Posterior vena cava (tissue), 2 donors: ENCODE data around the gene PLXND1. TPM values are rescaled to one million over a fixed set of nuclear protein-coding genes. Genes with fewer than 3 reads are reported as not detected.
"Not testable (repeated sequence)": the region's sequence is repeated elsewhere in the genome, so short reads cannot be mapped to it uniquely, and the experiment has no call there.

Experiments
- DNase-seq: peaks from one replicate; pipeline ENCODE4 v3.0.0-alpha.2; 2020; ENCODE audit warnings: low spot score
- intact Hi-C, 2 donors: fragments of 100-400 bp; cut with DNase I; formaldehyde crosslinking; loops; one replicate each; pipeline versions ENCODE4 v1.14.1 to v1.14.2; 2022 to 2023
- total RNA-seq, 2 donors: library from RNA; stranded (reverse); fragmentation: NEBNext Ultra II Directional; extraction: Animal tissue kit (Norgen Biotek cat#: 25700); gene quantifications; one replicate each; pipeline ENCODE4 v1.2.1, GENCODE V29; 2021
- donor health status: DM: yes; HTN: yes; CAD: no.
- donor health status: DM: yes; HTN: yes; CAD: no.

PLXND1 gene
- total RNA-seq, 2 donors from 2014 or later, result 155 to 241 TPM

DNA sequence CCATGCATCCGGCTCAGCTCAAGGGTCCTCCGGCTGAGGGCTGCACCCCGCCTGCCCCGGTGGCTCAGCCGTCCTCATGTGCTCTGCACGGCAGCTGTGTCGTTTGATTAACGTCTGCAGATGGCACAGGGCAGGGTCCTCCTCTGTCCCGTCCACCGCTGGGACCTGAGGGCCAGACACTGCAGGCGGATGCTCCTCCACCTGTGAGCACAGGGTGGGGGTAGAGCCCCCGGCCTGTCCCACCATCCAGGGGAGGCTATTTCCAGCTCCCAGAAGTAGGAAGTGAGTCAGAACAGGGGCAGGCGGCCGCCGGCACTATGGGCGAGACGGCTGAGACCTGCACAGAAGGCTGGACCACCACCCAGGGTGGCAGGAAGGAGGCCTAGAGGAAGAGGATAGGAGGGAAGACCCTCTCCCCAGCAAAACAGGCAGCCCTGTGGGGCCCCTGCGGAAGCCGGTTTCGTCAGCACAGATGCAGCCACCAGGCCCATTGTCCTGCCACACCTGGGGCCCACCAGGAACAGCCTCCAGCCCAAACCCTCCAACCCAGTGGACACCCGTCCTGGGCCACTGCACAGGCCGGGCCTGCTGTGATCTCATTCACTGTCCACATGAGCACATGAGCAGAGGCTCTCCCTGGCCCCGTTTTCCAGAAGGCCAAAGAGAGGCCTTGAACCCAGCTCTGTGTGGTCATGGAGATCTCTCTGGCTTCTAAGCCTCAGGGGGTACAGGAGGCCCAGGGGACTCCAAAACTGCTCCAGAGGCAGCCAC is 12.6 kb upstream of the PLXND1 start:
- intact Hi-C loops, result no loop called here
- DNase-seq, result peak; percentile 80

DNA sequence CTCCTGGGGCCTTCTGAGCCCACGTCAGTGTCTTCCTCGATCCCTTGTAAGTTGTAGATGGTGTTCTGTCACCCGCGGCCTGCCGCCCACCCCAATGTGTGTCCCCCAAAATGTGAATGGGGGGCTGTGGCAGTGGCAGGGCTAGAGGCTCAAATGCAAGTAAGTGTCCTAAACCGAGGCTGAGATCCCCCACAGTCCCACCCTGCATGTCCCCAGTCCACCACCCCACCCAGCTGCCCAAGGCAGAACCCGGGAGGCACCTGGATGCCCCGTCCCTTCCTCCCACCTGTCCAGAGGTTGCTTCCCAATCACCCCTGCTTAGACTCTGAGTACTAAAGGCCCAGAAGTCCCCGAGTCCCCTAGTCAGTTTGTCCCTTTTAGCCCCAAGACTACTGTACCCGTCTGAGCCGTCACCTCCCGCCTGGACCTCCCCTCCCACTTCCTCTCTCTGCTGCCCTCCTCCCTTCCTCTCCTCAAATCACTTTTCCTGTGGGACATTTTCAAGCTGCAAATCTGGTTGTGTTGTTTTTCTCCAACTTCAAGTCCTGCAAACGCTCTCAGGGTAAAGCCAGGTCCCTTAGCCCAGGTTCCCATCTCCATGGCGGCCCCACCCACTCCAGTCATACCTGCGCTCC is 11.8 kb upstream of the PLXND1 start:
- DNase-seq, result no peak
- intact Hi-C loops, result no loop called here

DNA sequence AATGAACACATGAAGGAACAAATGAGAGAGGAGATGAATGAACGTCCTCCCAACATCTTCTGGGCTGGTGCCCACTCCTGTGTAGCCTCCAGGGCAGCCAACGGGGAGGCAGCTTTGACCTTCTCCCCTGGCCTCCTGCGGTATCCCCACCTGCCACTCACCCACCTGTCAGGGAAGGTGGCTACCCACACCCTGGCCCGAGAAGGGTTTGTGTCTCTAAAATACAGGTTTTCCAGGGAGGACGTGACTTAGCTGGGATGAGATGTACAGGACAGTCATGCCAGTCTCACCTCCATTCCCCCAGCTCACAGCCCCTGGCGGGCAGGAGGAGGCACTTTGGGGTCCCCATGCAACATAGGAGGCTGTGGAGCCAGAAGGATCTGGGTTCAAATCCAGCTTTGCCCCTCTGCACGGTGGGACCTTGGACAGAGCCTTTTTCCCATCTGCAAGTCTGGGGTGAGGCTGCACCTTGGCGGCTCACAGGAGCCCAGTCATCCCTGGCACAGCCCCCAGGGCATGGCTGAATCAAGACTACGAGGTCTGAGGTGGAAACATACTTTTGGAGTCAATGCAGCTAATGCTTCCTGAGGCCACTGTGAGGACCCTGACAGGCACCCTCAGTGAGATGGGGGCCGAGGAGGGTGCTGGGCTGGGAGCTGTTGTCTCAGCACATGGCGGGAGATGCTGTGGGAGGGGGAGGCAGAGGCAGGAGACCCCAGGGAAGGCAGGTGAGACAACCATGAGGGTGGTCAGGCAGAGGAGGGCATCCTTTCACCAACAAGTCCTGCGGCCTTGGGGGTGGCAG is 11.1 kb upstream of the PLXND1 start:
- DNase-seq, result no peak
- intact Hi-C loops, result no loop called here

DNA sequence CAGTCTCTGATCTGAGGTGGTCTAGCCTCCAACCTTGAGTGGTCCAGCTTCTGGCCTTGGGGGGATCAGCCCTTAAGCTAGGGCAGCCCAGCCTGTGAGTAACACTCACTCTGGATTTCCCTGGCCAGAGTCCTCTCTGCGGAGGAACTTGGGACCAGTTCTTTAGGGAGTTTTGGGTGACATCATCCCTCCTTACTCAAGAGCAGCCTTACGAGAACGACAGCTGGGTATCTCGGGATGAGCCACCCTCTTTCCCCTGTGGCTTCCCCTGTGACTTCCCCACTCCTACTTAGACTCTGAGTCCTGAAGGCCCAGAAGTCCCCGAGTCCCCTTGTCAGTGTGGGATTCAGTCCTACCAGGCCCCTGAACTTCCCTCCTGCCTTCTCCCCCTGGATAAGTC is 10.2 kb upstream of the PLXND1 start:
- intact Hi-C loops, result no loop called here
- peak; percentile 84 for DNase-seq

DNA sequence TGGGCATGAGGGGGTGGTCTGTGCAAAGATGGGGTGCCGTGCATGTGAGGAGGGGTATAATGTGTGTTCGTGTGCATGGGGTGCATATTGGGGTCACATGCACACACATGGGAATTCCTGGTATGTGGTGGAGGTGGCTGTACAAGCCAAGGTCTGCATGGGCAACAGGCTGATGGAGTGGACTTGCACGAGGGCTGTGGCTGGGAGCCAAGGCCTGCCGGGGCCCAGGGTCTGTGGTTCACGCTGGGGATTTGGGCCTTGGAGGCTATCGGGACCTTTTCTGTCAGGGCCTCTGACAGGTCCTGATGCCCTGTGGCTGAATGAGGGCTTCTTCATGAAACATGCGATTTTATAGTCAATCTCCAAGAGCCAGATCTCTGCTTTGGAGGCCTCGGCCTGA is 9.8 kb upstream of the PLXND1 start:
- intact Hi-C loops, result no loop called here
- DNase-seq, result peak; percentile 78

DNA sequence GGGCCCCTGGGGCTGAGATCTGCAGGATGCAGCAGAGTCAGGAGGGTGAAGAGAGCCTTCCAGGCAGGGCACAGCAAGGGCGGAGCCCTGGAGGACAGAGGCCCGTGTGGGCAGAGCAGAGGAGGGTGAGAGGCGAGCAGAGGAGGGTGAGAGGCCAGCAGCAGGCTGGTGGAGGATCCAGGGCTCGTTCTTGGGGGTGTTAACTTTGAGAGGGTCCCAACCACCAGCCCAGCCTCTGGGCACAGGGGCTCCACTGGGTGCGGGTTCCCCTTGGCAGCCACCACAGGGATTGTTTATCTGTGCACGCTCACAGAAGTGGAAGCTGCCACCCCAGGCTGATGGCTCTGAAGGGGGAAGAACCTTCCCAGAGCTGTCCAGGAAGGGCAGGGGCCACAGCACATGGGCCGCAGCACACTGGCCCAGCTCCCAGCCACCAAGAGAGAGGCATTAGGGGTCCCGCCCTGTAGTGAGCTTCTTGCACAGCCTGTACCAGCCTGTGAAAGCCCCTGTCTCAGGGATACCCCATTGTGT is 9.3 kb upstream of the PLXND1 start:
- DNase-seq, result peak; percentile 82
- intact Hi-C loops, result no loop called here

DNA sequence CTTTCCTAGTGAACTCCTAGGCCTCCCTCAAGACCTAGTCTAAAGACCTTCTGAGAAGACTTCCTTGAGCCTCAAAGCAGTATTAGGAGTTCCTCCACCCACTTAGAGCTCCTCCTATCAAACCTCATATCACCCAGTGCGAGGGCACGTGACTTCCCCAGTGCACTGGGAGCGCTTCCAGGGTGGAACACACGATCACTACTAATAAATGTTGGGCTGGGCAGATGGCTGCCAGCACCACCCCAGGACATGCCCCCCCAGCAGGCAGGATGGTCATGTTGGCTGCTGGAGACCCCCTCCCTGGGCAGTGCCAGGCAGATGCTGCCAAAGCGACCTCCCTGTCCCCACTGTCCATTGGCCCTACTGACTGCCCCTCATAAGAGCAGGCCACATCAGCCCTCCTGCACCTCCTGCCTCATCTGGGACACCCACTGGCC is 8.5 kb upstream of the PLXND1 start:
- DNase-seq, result peak; percentile 91
- intact Hi-C loops, result no loop called here

DNA sequence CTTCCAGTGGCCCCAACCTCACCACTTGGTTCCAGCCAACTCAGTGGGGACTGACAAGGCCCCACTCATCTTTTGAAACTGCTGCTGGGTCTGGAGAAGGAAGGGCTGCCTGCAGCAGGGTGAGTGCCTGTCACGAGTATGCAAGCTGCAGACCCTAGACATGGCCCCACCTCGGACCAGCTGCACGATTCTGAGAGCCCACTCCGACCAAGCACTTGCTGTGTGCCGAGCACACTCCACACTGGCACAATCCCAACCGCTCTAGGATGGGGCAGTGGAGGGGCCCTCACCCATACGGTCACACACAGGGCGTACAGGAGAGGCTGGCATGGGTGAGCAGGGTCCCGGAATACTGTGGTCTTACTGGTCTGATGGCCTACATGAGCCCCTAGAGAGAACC is 8.0 kb upstream of the PLXND1 start:
- intact Hi-C loops, result no loop called here

DNA sequence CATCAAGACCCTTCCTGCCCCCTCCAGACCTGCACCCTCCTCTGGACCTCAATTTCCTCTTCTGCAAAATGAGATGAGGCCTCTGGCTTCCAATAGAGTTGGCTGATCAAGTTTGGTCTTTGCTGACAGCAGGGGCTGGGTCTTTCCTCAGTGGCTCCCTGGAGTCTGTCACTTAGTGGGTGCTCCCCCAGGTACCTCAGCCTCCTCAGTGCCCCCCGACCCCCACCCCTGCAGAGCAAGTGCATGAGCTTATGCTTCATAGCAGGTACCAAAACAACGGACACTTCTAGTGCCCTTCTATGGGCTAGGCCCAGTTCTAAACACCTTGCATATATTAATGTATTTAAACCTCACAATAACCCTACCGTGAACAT is 6.9 kb upstream of the PLXND1 start:
- no peak for DNase-seq
- intact Hi-C loops, result no loop called here

More for the DNA sequence above, 8.0 kb upstream of the PLXND1 start:
- DNase-seq, result no peak

DNA sequence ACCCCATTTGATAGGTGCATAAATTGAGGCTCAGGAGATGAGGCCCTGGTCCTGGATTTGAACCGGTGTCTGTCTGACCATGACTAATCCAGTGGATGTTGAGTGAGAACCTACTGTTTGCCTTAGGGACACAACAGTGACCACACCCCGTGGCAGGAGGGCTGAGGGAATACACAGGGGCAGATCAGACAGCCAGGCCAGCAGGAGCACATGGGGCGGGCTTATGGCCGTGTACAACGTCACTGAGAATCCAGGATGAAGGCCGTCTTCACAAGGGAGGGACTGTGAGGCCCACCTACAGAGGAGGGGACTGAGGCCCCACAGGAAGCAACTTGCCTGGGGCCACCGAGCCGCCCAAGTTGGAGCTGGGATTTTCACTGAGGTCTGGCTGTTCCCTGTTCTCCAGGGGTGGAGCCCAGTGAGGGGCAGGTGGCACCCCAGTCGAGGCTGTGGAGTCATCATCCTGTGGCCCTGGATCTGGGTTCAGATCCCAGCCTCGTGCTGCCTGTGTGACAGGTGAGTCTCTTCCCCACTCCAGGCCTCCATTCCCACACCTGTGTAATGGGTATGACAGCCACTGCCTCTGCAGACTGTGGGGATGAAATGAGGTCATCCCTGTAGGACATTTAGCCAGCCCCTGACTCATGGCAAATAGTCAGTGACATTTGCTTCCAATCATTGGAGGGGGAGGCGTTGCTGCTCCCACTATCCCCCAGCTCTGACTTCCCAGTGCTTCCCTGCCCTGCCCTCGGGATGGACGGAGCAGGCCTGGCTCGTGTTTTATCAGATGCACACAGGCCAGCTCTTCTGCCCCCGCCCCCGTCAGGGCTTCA is 6.3 kb upstream of the PLXND1 start:
- peak; percentile 86 for DNase-seq

DNA sequence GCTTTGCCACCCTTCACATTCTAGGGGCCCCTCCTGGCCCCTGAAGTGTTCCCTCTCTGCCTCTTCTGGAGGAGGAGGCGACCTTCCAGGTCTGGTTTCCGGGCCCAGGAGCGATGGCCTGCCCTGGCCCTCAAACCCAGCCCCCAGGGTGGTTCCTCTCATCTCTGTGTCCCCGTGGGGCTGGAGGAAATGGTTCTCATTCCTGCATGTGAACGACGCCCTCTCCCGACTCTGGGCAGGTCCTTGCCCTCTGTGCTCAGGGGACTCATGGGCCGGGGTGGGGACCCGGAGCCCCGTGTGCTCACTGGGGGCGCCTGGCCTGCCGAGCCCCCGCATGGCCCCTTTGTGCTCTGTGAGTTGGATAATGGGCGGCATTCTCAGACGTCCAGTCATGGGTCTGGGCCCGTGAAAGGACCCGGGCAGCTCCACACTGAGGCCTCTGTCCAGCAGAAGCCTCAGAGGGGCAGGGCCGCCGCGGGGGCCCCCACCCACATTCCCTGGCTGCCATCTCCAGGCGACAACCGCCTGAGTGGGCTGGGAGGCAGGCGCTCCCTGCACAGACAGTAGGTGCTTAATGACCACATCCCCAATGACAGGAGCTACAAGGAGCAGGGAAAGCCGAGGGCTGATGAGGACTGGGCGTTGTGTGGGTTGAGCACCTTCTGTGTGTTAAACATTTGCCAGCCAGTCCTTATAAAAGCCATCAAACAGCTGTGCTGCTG is 5.5 kb upstream of the PLXND1 start:
- intact Hi-C loops, result no loop called here
- DNase-seq, result peak; percentile 92

More for the DNA sequence above, 6.3 kb upstream of the PLXND1 start:
- intact Hi-C loops, result no loop called here

DNA sequence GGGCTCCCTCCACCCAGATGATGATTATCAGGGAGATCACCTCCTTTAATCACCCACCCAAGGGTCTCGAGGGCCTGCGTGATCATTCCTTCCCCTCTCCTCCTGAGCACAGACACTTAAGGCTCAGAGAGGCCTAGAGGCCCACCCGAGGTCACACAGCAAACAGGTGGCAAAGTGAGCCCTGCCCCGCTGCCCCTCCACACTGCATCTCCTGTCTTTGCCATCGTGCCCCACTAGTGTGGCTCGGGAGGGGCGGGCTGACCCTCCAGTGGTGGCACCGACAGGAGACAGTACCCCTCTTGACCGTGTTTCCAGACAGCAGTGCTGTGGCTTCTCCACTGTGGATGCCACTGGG is 4.9 kb upstream of the PLXND1 start:
- no peak for DNase-seq
- intact Hi-C loops, result no loop called here

DNA sequence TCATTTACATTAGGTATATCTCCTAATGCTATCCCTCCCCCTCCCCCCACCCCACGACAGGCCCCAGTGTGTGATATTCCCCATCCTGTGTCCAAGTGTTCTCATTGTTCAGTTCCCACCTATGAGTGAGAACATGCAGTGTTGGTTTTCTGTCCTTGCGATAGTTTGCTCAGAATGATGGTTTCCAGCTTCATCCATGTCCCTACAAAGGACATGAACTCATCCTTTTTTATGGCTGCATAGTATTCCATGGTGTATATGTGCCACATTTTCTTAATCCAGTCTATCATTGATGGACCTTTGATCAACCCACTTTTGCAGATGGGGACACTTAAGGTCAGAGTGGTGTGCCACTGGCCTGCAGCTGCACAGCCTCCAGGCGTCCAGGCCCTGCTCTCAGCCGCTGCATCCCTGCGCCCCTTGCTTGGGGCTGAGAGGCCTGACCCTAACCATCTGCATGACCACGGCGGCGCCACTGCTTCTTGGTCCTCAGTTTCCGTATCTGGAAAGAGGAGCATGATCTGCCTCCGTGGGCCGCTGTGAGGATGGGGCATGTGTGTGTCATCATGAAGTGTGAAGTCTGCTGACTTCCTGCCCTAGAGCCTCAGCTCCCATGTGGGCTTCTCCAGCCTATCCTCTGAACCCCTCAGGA is 4.4 kb upstream of the PLXND1 start:
- intact Hi-C loops, DNase-seq: not testable (repeated sequence)

DNA sequence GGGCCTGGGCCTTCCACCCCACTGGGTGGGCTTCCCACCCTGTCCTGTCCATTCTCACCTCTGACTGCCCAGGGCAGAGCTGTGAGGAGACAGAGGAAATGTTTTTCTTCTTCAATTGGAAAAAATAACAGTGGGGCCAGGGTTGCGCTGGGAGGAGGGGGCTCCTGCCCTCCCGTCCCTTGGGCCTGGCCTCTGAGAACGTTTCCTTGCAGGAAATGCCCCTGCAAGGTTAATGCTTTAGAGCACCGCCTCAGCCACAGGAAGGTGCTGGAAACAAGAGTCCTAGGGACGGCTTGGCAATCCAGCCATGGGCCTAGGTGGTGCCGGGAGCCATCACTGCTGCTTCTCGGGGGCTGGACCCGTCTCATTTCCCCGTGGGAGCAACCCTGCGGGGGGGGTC is 3.8 kb upstream of the PLXND1 start:
- intact Hi-C loops, result no loop called here
- no peak for DNase-seq

DNA sequence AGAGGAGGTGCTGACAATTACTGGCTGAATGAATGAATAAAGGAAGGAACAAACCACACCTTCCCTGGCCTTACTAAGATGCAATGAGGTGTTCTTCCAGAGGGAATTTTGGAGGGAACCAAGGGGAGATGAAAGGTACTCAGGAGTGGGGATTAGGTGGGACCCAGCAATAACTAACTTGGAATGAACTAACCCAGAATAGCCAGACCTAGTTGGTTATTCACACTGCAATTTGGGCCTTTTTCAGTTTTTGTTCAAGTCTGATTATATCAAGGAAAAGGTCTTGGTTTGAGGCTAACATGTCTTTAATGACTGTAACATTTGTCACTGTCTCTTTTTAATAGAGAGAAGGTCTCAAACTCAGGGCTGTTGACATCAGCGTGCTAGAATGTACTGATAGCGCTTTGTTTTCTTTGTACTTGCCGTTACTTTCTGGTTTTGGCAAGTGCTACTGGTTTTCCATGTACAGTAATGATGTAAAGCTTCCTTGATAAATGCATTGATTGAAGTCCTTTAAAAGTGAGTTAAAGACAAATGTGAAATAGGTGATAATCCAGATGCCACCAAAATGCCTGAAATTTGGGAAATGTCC is 3.2 kb upstream of the PLXND1 start:
- intact Hi-C loops, result loop anchor here in 1 of 2 donors (5.0 kb wide), 1 partner anchor 107 kb away; no protein-coding TSS in a partner anchor
- no peak for DNase-seq

DNA sequence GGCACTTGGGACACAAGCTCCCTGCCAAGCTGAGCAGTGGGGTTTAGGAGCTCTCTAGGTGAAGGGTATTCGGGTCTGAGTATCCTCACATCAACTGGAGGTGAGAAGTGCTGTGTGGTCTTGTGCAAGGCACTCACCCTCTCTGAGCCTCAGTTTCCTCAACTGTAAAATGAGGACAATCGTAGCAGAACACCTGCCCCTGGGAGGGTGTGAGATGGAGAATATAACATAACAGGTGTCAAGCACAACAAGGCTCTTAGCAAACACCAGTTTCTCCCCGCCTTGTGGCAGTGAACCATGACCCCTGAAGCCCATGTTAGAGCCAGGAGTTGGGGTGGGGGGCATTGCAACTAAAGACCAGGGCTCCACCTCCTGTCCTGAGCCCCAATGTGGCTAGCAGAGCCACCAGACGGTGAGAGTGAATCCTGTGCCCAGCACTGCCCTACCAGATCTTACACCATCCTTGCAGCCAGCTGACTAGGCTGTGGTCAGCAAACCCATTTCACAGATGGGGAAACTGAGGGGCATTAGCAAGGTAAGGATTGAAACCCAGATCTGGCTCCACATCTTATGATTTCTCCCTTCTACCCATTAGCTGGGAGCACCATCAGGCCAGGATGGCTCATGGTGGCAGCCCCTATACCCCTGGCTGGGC is 2.6 kb upstream of the PLXND1 start:
- intact Hi-C loops, result loop anchor here in 1 of 2 donors (5.0 kb wide), 1 partner anchor 107 kb away; no protein-coding TSS in a partner anchor
- DNase-seq, result no peak
